Ishikawa (cell line): Measurements from ENCODE around the gene PRICKLE4.
A peak's percentile ranks its signal among the peaks of the same experiment; 100 is the strongest.

Experiments used
- CEBPB ChIP-seq: IDR thresholded peaks from 2 replicates; pipeline ENCODE4 v1.6.1; 2012
- EP300 ChIP-seq: IDR thresholded peaks from 2 replicates; pipeline ENCODE4 v1.6.1; 2012; ENCODE audit warnings: borderline replicate concordance
- FOXM1 ChIP-seq: IDR thresholded peaks from 2 replicates; pipeline ENCODE4 v1.6.1; 2012; ENCODE audit warnings: low read depth, borderline replicate concordance
- MAX ChIP-seq: IDR thresholded peaks from 2 replicates; pipeline ENCODE4 v1.6.1; 2012
- RAD21 ChIP-seq: IDR thresholded peaks from 2 replicates; pipeline ENCODE4 v1.6.1; 2012; ENCODE audit warnings: low read depth
- REST ChIP-seq: IDR thresholded peaks from 2 replicates; pipeline ENCODE4 v1.6.1; 2012; ENCODE audit warnings: low read depth, mild to moderate bottlenecking
- TAF1 ChIP-seq: IDR thresholded peaks from 2 replicates; pipeline ENCODE4 v1.6.1; 2012; ENCODE audit warnings: low read depth, mild to moderate bottlenecking
- TCF12 ChIP-seq: IDR thresholded peaks from 2 replicates; pipeline ENCODE4 v1.6.1; 2012; ENCODE audit warnings: low read depth
- USF1 ChIP-seq: IDR thresholded peaks from 2 replicates; pipeline ENCODE4 v1.6.1; 2012

GRCh38 chr6:41747256-41748101 is 33.1 kb upstream of the PRICKLE4 start, which contains the start of gene PGC:
- TF ChIP-seq EP300 (no peak), CEBPB (peak; percentile 78), REST (no peak), RAD21 (no peak), FOXM1 (no peak), MAX (no peak), TAF1 (no peak), TCF12 (no peak), USF1 (no peak)
